IMR-90 (cell line): ENCODE data around the gene CYTH2. TPM values are rescaled to one million over a fixed set of nuclear protein-coding genes. Genes with fewer than 3 reads are reported as not detected.

Experiments used
- ATAC-seq: fragments of 200-7000 bp; cut with Tn5 transposase; 2 replicates; pipeline ENCODE4 v1.9.1; 2020; ENCODE audit warnings: low read depth, mild to moderate bottlenecking, moderate library complexity
- BruUV-seq: library from RNA; stranded (reverse); fragments of 400-500 nt; replicated peaks from 2 replicates; lab custom pipeline; 2021; lab: Mats Ljungman, UMichigan
- CTCF ChIA-PET: fragments of 300-600 bp; formaldehyde crosslinking; extraction: SDS; loops from one replicate; lab custom pipeline; 2021; ENCODE audit warnings: antibody characterized with exemption; lab: Yijun Ruan, JAX
- POLR2A ChIA-PET: fragments of 300-600 bp; sonication (Branson Sonifier 250); formaldehyde crosslinking; loops from one replicate; lab custom pipeline; 2022; ENCODE audit warnings: antibody characterized with exemption; ENCODE audit not compliant: unreplicated experiment; lab: Charles Lee
- DNase-seq: peaks from one replicate; pipeline ENCODE4 v3.0.0; 2013
- H2AFZ ChIP-seq: replicated peaks from 2 replicates; pipeline ENCODE3; 2013; ENCODE audit warnings: low read length, mild to moderate bottlenecking; ENCODE audit not compliant: poor library complexity
- H2AK5ac ChIP-seq: 2 replicates; pipeline ENCODE4 v1.6.1; 2013; ENCODE audit warnings: low read depth, low read length, inconsistent platforms
- H2AK9ac ChIP-seq: replicated peaks from 2 replicates; pipeline ENCODE3; 2013; ENCODE audit warnings: mild to moderate bottlenecking, low read depth, low read length, moderate library complexity; ENCODE audit not compliant: poor library complexity
- H2BK120ac ChIP-seq: 2 replicates; pipeline ENCODE4 v1.6.1; 2013; ENCODE audit warnings: low read depth, low read length, inconsistent platforms
- H2BK15ac ChIP-seq: 3 replicates; pipeline ENCODE4 v1.6.1; 2013; ENCODE audit warnings: low read depth, low read length, inconsistent platforms
- H2BK20ac ChIP-seq: 2 replicates; pipeline ENCODE4 v1.6.1; 2013; ENCODE audit warnings: low read depth, mild to moderate bottlenecking, inconsistent platforms, low read length, moderate library complexity
- H2BK5ac ChIP-seq: 2 replicates; pipeline ENCODE4 v1.6.1; 2013; ENCODE audit warnings: mild to moderate bottlenecking, low read depth, low read length, inconsistent platforms; ENCODE audit not compliant: poor library complexity, severe bottlenecking
- H3K14ac ChIP-seq: replicated peaks from 2 replicates; pipeline ENCODE4 v1.6.1; 2013; ENCODE audit warnings: low read depth, low read length, inconsistent platforms
- H3K18ac ChIP-seq: 2 replicates; pipeline ENCODE4 v1.6.1; 2013; ENCODE audit warnings: low read depth, low read length, control low read depth
- H3K23ac ChIP-seq: 2 replicates; pipeline ENCODE4 v1.6.1; 2013; ENCODE audit warnings: low read depth, low read length, inconsistent platforms
- H3K27ac ChIP-seq: 2 replicates; pipeline ENCODE4 v1.5.1; 2013; ENCODE audit warnings: mild to moderate bottlenecking, control low read depth, low read length; ENCODE audit not compliant: insufficient read depth
- H3K27me3 ChIP-seq: 2 replicates; pipeline ENCODE4 v1.6.1; 2013; ENCODE audit warnings: low read length; ENCODE audit not compliant: control insufficient read depth, insufficient read depth
- H3K36me3 ChIP-seq: 2 replicates; pipeline ENCODE4 v1.6.1; 2013; ENCODE audit warnings: low read length, mixed read lengths; ENCODE audit not compliant: control insufficient read depth, insufficient read depth
- H3K4ac ChIP-seq: 2 replicates; pipeline ENCODE4 v1.6.1; 2013; ENCODE audit warnings: low read depth, low read length, inconsistent platforms
- H3K4me1 ChIP-seq: 2 replicates; pipeline ENCODE4 v1.6.1; 2013; ENCODE audit warnings: low read length, mixed read lengths; ENCODE audit not compliant: control insufficient read depth, insufficient read depth
- H3K4me2 ChIP-seq: 2 replicates; pipeline ENCODE4 v1.6.1; 2013; ENCODE audit warnings: low read depth, mild to moderate bottlenecking, control low read depth, low read length, moderate library complexity
- H3K4me3 ChIP-seq: 2 replicates; pipeline ENCODE4 v1.5.1; 2013; ENCODE audit warnings: low read depth, mild to moderate bottlenecking, control low read depth, low read length, moderate library complexity; ENCODE audit not compliant: insufficient read depth
- H3K56ac ChIP-seq: 2 replicates; pipeline ENCODE4 v1.6.1; 2013; ENCODE audit warnings: low read length, inconsistent platforms; ENCODE audit not compliant: insufficient read depth; ENCODE audit errors: extremely low read depth
- H3K79me1 ChIP-seq, 2 experiments: 2 replicates each; pipeline ENCODE4 v1.6.1; 2013; ENCODE audit warnings: low read length in 2 of 2, inconsistent platforms in 1 of 2, low read depth in 1 of 2
- H3K9ac ChIP-seq: 2 replicates; pipeline ENCODE4 v1.6.1; 2013; ENCODE audit warnings: low read depth, low read length, control low read depth
- H3K9me1 ChIP-seq: 2 replicates; pipeline ENCODE4 v1.6.1; 2013; ENCODE audit warnings: low read length, inconsistent platforms; ENCODE audit not compliant: insufficient read depth
- H3K9me3 ChIP-seq: 2 replicates; pipeline ENCODE4 v1.6.1; 2013; ENCODE audit warnings: low read length; ENCODE audit not compliant: control insufficient read depth, insufficient read depth
- H4K20me1 ChIP-seq: 2 replicates; pipeline ENCODE4 v1.6.1; 2013; ENCODE audit warnings: low read length, inconsistent platforms; ENCODE audit not compliant: insufficient read depth
- H4K5ac ChIP-seq: 2 replicates; pipeline ENCODE4 v1.6.1; 2013; ENCODE audit warnings: mild to moderate bottlenecking, low read depth, low read length, control low read depth
- H4K8ac ChIP-seq, 2 experiments: 2 replicates each; pipeline ENCODE4 v1.6.1; 2013; ENCODE audit warnings: low read depth in 2 of 2, low read length in 2 of 2, control low read depth in 1 of 2, inconsistent platforms in 1 of 2
- H4K91ac ChIP-seq: 2 replicates; pipeline ENCODE4 v1.6.1; 2013; ENCODE audit warnings: low read depth, low read length, inconsistent platforms; ENCODE audit not compliant: insufficient read depth
- BHLHE40 ChIP-seq: fragments of 150-350 bp; IDR thresholded peaks from 2 replicates; pipeline ENCODE4 v1.6.1; 2016; ENCODE audit warnings: mild to moderate bottlenecking, low read depth, low read length
- CEBPB ChIP-seq: IDR thresholded peaks from 2 replicates; pipeline ENCODE4 v1.6.1; 2012; ENCODE audit warnings: low read depth, low read length, improper control_type of control experiment
- CTCF ChIP-seq: conservative IDR thresholded peaks from 2 replicates; pipeline ENCODE4 v1.5.1; 2012; ENCODE audit warnings: mild to moderate bottlenecking, low read depth, low read length, improper control_type of control experiment
- ELK1 ChIP-seq: fragments of 150-350 bp; IDR thresholded peaks from 2 replicates; pipeline ENCODE4 v1.6.1; 2016; ENCODE audit warnings: low read depth, mild to moderate bottlenecking, low read length, moderate library complexity, borderline replicate concordance
- FOS ChIP-seq: fragments of 150-350 bp; IDR thresholded peaks from 2 replicates; pipeline ENCODE4 v1.6.1; 2016; ENCODE audit warnings: low read depth, low read length
- MAFK ChIP-seq: IDR thresholded peaks from 2 replicates; pipeline ENCODE4 v1.6.1; 2012; ENCODE audit warnings: low read depth, low read length, improper control_type of control experiment
- MAZ ChIP-seq: IDR thresholded peaks from 2 replicates; pipeline ENCODE4 v1.6.1; 2012; ENCODE audit warnings: low read depth, mild to moderate bottlenecking, low read length, improper control_type of control experiment, moderate library complexity, borderline replicate concordance
- MXI1 ChIP-seq: IDR thresholded peaks from 2 replicates; pipeline ENCODE4 v1.6.1; 2012; ENCODE audit warnings: low read depth, mild to moderate bottlenecking, low read length, moderate library complexity, borderline replicate concordance
- NFE2L2 ChIP-seq: fragments of 150-350 bp; IDR thresholded peaks from 2 replicates; pipeline ENCODE4 v1.6.1; 2016; ENCODE audit warnings: low read depth, mild to moderate bottlenecking, low read length
- POLR2A ChIP-seq: IDR thresholded peaks from 2 replicates; pipeline ENCODE4 v1.6.1; 2012; ENCODE audit warnings: mild to moderate bottlenecking, low read depth, low read length
- RAD21 ChIP-seq: IDR thresholded peaks from 2 replicates; pipeline ENCODE4 v1.6.1; 2012; ENCODE audit warnings: low read length, improper control_type of control experiment
- RCOR1 ChIP-seq: IDR thresholded peaks from 2 replicates; pipeline ENCODE4 v1.6.1; 2012; ENCODE audit warnings: mild to moderate bottlenecking, low read length, improper control_type of control experiment; ENCODE audit not compliant: insufficient replicate concordance
- RFX5 ChIP-seq: IDR thresholded peaks from 2 replicates; pipeline ENCODE4 v1.8.0; 2012; ENCODE audit warnings: low read depth, mild to moderate bottlenecking, low read length, moderate library complexity
- SMC3 ChIP-seq: fragments of 150-350 bp; IDR thresholded peaks from 2 replicates; pipeline ENCODE4 v1.6.1; 2016; ENCODE audit warnings: low read depth, mild to moderate bottlenecking, antibody characterized with exemption, low read length, moderate library complexity
- USF2 ChIP-seq: fragments of 150-350 bp; IDR thresholded peaks from 2 replicates; pipeline ENCODE4 v1.6.1; 2017; ENCODE audit warnings: mild to moderate bottlenecking, antibody characterized with exemption, low read length, low read depth
- WGBS, 2 experiments: methylation state at CpG; one replicate each; pipeline versions ENCODE4 v1.1.5 to v1.1.7; 2013; ENCODE audit warnings: missing lambda C conversion rate in 2 of 2; ENCODE audit not compliant: insufficient read length in 1 of 2; ENCODE audit errors: extremely low coverage in 2 of 2; 5-methylcytosine and 5-hydroxymethylcytosine counted together
- dilution Hi-C: fragments of 300-500 bp; cut with HindIII; formaldehyde crosslinking; loops from one replicate; pipeline ENCODE4 v1.14.3; 2018; ENCODE audit warnings: low sequenced_read_pairs; ENCODE audit not compliant: unreplicated experiment
- in situ Hi-C: fragments of 300-500 bp; cut with MboI; formaldehyde crosslinking; loops from 3 replicates; pipeline ENCODE4 v1.14.3; 2019; ENCODE audit warnings: low sequenced_read_pairs, inconsistent platforms, mixed read lengths
- intact Hi-C: fragments of 100-400 bp; cut with micrococcal nuclease; formaldehyde crosslinking; loops from 2 replicates; pipeline ENCODE4 v1.10.0; 2022
- polyA plus RNA-seq, 3 experiments: library from polyadenylated mRNA; depleted of rRNA; stranded (reverse); fragments of >200 nt; gene quantifications; 2 replicates each; pipeline ENCODE4 v1.2.3, GENCODE V29; 2012; ENCODE audit warnings: low replicate concordance in 1 of 3
- total RNA-seq: library from RNA; depleted of rRNA; stranded (reverse); fragments of >200 nt; gene quantifications from 2 replicates; pipeline ENCODE4 v1.2.3, GENCODE V29; 2012

Gene CYTH2
- total and polyA plus RNA-seq, 2 of the 4 experiments (the other 2 are of a cell fraction): 35.8 to 62.0 TPM

GRCh38 chr19:48499316-48500090, 30.3 kb downstream of the CYTH2 start:
- WGBS, 2 experiments: 5% methylated on average over 4 of the region's 44 CpGs; no CpG with 5 or more reads in 1 of the 2 experiments
- no peak overlapping the region for H2AK5ac ChIP-seq
- no peak overlapping the region for H4K8ac ChIP-seq
- no peak overlapping the region for H3K23ac ChIP-seq
- no peak for DNase-seq
- no peak overlapping the region for H2BK5ac ChIP-seq
- no peak overlapping the region for H3K56ac ChIP-seq
- no peak for ATAC-seq
- intact Hi-C loops (no loop called here), dilution Hi-C loops (no loop called here), in situ Hi-C loops (no loop called here)
- H3K79me1 ChIP-seq: peaks cover 0 to 3% of the 10 kb centered on the region in 2 experiments; a peak in 1 of 4 replicates
- H2AK9ac ChIP-seq: no peak overlapping the region
- H2AFZ ChIP-seq: no peak overlapping the region
- H4K5ac ChIP-seq: no peak overlapping the region
- no peaks in the 10 kb centered on the region; the same call in 1 of the 2 replicates for H4K20me1 ChIP-seq
- H4K91ac ChIP-seq: no peak overlapping the region
- ChIA-PET CTCF (no interaction called here), POLR2A (no interaction called here)
- no peak overlapping the region for H3K27ac ChIP-seq
- no peak overlapping the region for H3K14ac ChIP-seq
- H3K4me1 ChIP-seq: peaks cover 3% of the 10 kb centered on the region; the same call in 1 of the 2 replicates
- H2BK120ac ChIP-seq: no peak overlapping the region
- no peak overlapping the region for H3K18ac ChIP-seq
- no peak overlapping the region for H3K4me3 ChIP-seq
- no peak overlapping the region for H2BK15ac ChIP-seq
- BruUV-seq: no TSS peak
- no peak overlapping the region for H3K4ac ChIP-seq
- H3K36me3 ChIP-seq: no peaks in the 10 kb centered on the region
- H3K4me2 ChIP-seq: no peak overlapping the region
- H3K9ac ChIP-seq: no peak overlapping the region
- H2BK20ac ChIP-seq: no peak overlapping the region
- no peak for TF ChIP-seq CTCF
- TF ChIP-seq USF2: no peak
- TF ChIP-seq NFE2L2: no peak
- no peak for TF ChIP-seq RFX5
- TF ChIP-seq CEBPB: no peak
- no peak for TF ChIP-seq MAFK
- TF ChIP-seq POLR2A: no peak
- no peak for TF ChIP-seq MAZ
- no peak for TF ChIP-seq MXI1
- no peak for TF ChIP-seq RCOR1
- no peak for TF ChIP-seq FOS
- no peak for TF ChIP-seq BHLHE40
- no peak for TF ChIP-seq ELK1
- TF ChIP-seq SMC3: no peak
- no peak for TF ChIP-seq RAD21
- H3K27me3 ChIP-seq: peaks cover 44% of the 10 kb centered on the region
- no peaks in the 10 kb centered on the region; the same call in 1 of the 2 replicates for H3K9me1 ChIP-seq
- H3K9me3 ChIP-seq: no peaks in the 10 kb centered on the region
